ENCODE data around the gene PEX7.

The PEX7 gene

GRCh38 chr6:136790411-136791295 is 31.7 kb upstream of the PEX7 start:
- no peak for TF ChIP-seq CTCF (IDR thresholded peaks at IDR 0.05; ENCODE audit: extremely low read depth, insufficient read depth, missing control alignments)
- DNase-seq (ENCODE audit: low spot score) = no peak
- in situ Hi-C loops (cut with MboI; ENCODE audit: low pct_unique_long_range_greater_than_20kb, low sequenced_read_pairs, unreplicated experiment) = loop anchor here (10.0 kb wide), 1 partner anchor 146 kb away; no protein-coding TSS in a partner anchor

DNA sequence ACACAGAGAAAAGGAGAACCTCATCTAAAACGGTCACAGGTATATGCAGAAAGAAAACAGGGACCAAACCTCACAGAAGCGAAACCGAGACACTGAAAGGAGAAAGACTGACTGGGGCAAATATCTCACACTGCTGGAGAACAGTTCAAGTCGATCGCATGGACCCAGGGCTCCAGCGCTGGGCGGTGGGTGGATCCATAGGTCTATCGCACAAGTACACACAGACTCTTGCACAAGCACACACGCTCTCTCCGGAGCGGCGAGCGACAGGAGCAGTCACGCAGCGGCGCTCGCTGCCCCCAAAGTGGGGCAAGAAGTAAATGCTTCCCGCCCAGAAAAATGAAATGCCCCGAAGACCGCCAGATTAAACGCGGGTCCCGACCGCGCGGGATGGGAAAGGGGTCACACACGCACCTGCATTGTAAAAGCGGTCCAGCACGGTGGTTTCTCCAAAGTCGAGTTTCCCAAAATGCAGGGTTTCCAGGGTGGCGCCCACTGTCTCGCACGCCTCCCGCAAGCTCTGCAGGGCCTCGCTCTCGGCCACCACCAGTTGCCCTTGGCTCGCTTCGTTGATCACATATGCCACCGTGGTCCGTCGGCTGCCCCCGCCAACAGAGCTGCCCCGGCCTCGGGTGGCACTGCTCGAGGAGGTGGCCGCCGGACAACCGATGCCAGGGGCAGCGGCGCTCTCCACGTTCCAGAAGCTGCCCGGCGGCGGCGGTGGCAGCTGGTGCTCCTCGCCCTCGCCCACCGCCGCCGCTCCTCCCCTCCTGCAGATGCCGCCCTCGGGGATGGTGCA is 30.9 kb upstream of the PEX7 start:
- TF ChIP-seq CTCF (IDR thresholded peaks at IDR 0.05; ENCODE audit: extremely low read depth, insufficient read depth, missing control alignments) = no peak
- peak; percentile 54 for DNase-seq (ENCODE audit: low spot score)
- in situ Hi-C loops (cut with MboI; ENCODE audit: low pct_unique_long_range_greater_than_20kb, low sequenced_read_pairs, unreplicated experiment) = loop anchor here (10.0 kb wide), 1 partner anchor 147 kb away; no protein-coding TSS in a partner anchor

DNA sequence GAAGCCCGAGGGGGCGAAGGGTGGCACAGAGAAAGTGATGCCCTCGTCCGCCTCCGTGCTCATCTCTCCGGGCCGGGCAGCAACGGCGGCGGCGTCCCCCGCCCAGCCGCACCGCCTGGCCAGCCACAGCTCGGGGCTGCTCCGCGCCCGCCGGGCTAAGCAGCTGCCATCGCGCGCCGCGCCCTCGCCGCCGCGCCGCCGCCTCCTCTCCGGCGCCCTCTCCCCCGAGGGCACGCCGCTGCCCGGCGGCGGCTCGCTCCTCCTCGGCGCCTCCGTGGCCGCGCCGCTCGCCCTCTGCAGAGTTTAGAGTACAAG is 30.3 kb upstream of the PEX7 start:
- no peak for DNase-seq (ENCODE audit: low spot score)
- in situ Hi-C loops (cut with MboI; ENCODE audit: low pct_unique_long_range_greater_than_20kb, low sequenced_read_pairs, unreplicated experiment) = loop anchor here (10.0 kb wide), 1 partner anchor 147 kb away; no protein-coding TSS in a partner anchor
- no peak for TF ChIP-seq CTCF (IDR thresholded peaks at IDR 0.05; ENCODE audit: extremely low read depth, insufficient read depth, missing control alignments)

DNA sequence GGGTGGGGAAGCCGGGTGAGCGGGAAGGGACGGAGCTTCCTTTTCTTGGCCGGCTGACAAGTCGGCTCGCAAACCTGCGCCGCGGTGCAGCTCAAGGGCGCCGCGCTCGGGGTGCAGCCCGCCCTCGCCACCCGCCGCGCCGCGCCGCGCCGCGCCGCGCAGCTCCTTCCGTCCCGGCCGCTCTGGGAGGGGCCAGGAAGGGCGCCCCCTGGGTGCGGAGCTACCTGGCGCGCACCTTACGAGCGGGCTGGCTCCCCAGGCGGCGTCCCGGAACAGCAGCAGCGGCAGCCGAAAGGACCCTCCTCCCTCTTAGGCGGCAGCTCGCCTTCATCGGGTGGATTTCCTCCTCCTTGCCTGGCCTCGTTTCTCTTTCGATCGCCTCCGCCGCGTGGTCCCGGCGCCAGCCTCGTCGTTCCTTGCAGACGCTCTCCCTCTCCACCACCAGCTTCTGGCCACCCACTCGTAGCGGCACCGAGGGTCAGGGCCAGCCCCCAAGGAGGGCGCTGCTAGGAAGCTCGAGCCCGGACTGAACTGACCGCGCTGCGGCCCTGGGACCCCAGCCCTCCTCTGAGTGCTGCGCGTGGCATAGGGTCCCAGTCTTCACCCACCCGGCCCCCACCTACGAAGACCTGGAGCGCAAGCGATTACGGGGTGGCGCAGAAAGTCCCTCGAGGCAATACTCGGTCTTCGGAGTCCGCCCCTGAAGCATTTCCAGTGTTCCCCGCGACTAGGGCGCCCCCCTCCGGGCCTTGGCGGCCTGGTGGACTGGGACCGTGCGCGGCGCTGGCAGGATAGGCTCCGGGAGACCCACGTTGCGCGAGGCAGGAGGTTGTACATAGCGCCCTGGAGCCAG is 29.8 kb upstream of the PEX7 start, which contains the start of gene MAP3K5:
MAP3K5 (minus strand) TSS at position 68 of the 853 bp plus-strand sequence. CDS start 320 bp downstream, outside the sequence.
- TF ChIP-seq CTCF (IDR thresholded peaks at IDR 0.05; ENCODE audit: extremely low read depth, insufficient read depth, missing control alignments) = peak; percentile 93
- peak; percentile 76 for DNase-seq (ENCODE audit: low spot score)
- in situ Hi-C loops (cut with MboI; ENCODE audit: low pct_unique_long_range_greater_than_20kb, low sequenced_read_pairs, unreplicated experiment) = loop anchor here (10.0 kb wide), 1 partner anchor 148 kb away; no protein-coding TSS in a partner anchor

GRCh38 chr6:136793363-136793762 is 29.0 kb upstream of the PEX7 start:
- no peak for TF ChIP-seq CTCF (IDR thresholded peaks at IDR 0.05; ENCODE audit: extremely low read depth, insufficient read depth, missing control alignments)
- DNase-seq (ENCODE audit: low spot score) = peak; percentile 42
- in situ Hi-C loops (cut with MboI; ENCODE audit: low pct_unique_long_range_greater_than_20kb, low sequenced_read_pairs, unreplicated experiment) = loop anchor here (10.0 kb wide), 1 partner anchor 149 kb away; no protein-coding TSS in a partner anchor

Data from GM13977 (cell line).